ENCODE data around the gene ARHGDIA.

Gene ARHGDIA

GRCh38 chr17:81833921-81834830 lies 37.0 kb downstream of the ARHGDIA start:
- peaks cover 14% of the 10 kb centered on the region for H3K4me1 Mint-ChIP-seq
- H3K27ac Mint-ChIP-seq = peak overlapping the region; percentile 83
- H3K4me3 Mint-ChIP-seq = peak overlapping the region; percentile 84
- no peaks in the 10 kb centered on the region for H3K9me3 Mint-ChIP-seq
- no peaks in the 10 kb centered on the region for H3K27me3 Mint-ChIP-seq
- no peaks in the 10 kb centered on the region for H3K36me3 Mint-ChIP-seq

- Mint-ChIP-seq H3K36me3 (peaks cover 2% of the 10 kb centered on the region), H3K27ac (peak within 1 kb of the TSS; percentile 97), H3K4me3 (peak within 1 kb of the TSS; percentile 96), H3K4me1 (peaks cover 20% of the 10 kb centered on the region), H3K27me3 (no peaks in the 10 kb centered on the region), H3K9me3 (no peaks in the 10 kb centered on the region)
Measured at GRCh38 chr17:81833160-81833920, 37.8 kb downstream of the ARHGDIA start, which contains the start of gene MCRIP1. Gene MCRIP1, minus strand, starts transcription at chr17:81833291. Its CDS starts 8,785 bp downstream, at chr17:81824506.

DNA sequence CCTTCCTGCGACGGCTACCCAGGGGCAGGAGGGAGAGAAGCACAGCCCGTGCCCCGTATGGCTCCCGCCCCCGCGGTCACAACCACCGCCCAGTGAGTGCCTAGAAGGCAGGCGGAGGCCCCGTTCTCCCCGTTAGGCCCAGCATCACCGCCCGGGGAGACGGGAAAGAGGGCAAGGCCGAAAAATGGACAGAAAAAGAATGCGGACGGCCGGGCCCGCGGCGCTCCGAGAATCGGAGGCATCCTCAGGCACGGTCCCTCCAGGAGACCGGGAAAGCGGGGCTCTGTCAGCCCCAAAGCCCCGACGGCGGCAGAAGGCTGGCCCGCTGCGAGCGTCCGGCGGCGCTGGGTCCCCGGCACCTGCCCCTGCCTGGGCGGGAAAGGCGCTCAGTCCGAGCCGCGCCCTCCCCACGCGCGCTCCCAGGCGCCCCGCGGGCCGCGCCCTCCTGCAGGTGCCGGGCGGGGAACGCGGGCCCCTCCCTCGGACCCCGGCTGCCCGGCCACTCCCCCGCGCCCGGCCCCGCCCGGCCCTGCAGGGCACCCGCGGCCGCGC lies 38.5 kb downstream of the ARHGDIA start:
- Mint-ChIP-seq H3K27me3 (no peaks in the 10 kb centered on the region), H3K36me3 (peaks cover 2% of the 10 kb centered on the region), H3K4me3 (peak overlapping the region; percentile 96), H3K27ac (peak overlapping the region; percentile 97), H3K9me3 (no peaks in the 10 kb centered on the region), H3K4me1 (peaks cover 24% of the 10 kb centered on the region)

DNA sequence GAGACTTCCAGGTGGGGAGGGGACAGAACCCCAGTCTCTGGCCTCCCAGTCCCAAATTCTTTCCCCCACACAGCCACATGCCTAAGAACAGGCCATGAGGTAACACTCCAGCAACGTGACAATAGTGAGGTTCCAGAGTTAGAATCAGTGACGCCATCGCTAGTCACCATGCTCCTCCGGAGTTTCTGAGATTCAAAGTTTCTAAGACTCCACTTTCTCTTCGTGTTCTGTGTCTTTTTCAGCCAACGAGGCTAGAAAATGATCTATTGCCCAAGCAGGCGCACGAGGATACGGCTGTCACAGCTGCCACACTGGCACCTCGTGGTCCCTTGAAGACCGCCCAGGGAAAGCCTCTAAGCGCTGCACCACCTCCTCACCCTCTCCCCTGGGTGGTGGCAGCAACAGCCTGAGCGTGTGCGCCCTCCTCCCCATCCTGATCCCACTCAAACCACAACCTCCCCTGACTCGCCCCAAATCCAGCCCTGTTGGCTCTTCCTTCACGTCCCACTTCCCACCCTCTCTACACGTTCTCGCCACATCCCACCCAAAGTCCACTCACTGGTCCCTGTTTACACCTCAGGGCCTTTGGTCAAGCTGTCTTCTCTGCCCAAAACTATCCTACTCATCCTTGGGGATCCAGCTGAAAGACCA lies 39.1 kb downstream of the ARHGDIA start:
- peaks cover 24% of the 10 kb centered on the region for H3K4me1 Mint-ChIP-seq
- no peaks in the 10 kb centered on the region for H3K27me3 Mint-ChIP-seq
- H3K4me3 Mint-ChIP-seq = peak overlapping the region; percentile 96

GRCh38 chr17:81831563-81831956 lies 39.6 kb downstream of the ARHGDIA start:
- Mint-ChIP-seq H3K4me3 (peak overlapping the region; percentile 96), H3K27me3 (no peaks in the 10 kb centered on the region), H3K36me3 (peaks cover 2% of the 10 kb centered on the region)

More for the DNA sequence above, 39.1 kb downstream of the ARHGDIA start:
- Mint-ChIP-seq H3K9me3 (no peaks in the 10 kb centered on the region), H3K36me3 (peaks cover 2% of the 10 kb centered on the region), H3K27ac (peak overlapping the region; percentile 97)

GRCh38 chr17:81829858-81830257 lies 41.3 kb downstream of the ARHGDIA start:
- Mint-ChIP-seq H3K9me3 (no peaks in the 10 kb centered on the region), H3K27me3 (no peaks in the 10 kb centered on the region), H3K4me1 (peaks cover 29% of the 10 kb centered on the region), H3K27ac (no peak overlapping the region), H3K4me3 (no peak overlapping the region), H3K36me3 (peaks cover 2% of the 10 kb centered on the region)

More at GRCh38 chr17:81831563-81831956, 39.6 kb downstream of the ARHGDIA start:
- Mint-ChIP-seq H3K4me1 (peaks cover 24% of the 10 kb centered on the region), H3K9me3 (no peaks in the 10 kb centered on the region), H3K27ac (peak overlapping the region; percentile 97)

- Mint-ChIP-seq H3K27me3 (no peaks in the 10 kb centered on the region), H3K9me3 (no peaks in the 10 kb centered on the region), H3K4me1 (peaks cover 29% of the 10 kb centered on the region), H3K36me3 (peaks cover 2% of the 10 kb centered on the region), H3K27ac (no peak overlapping the region), H3K4me3 (no peak overlapping the region)
Measured at GRCh38 chr17:81828656-81829055, 42.5 kb downstream of the ARHGDIA start.

DNA sequence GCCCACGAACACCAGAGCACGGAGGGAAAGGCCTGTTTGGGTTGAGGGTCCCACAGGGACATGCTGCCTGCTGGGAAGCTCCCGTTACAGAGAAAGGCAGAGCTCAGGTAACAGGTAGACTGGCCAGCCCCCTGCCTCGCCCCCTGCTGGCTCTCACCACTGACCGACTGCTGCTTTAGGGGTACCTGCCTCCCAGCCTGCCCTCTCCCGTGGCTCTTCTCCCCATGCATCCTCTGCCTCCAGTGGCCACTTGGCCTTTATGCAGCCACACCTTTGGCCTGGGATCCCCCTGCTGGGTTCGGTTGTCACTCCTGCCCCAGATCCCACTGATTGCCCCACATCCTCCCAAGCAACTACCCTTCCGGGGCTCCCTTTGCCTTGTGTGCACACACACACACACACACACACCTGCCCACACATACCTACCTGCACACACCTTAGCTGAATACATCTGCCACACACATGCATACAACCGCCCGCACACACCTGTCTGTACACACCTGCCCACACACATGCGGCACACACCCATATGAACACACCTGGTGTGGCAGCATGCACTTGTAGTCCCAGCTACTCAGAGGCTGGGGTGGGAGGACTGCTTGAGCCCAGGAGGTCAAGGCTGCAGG lies 45.2 kb downstream of the ARHGDIA start:
- no peak overlapping the region for H3K4me3 Mint-ChIP-seq
- H3K36me3 Mint-ChIP-seq = peaks cover 2% of the 10 kb centered on the region
- no peak overlapping the region for H3K27ac Mint-ChIP-seq
- H3K9me3 Mint-ChIP-seq = no peaks in the 10 kb centered on the region
- no peaks in the 10 kb centered on the region for H3K27me3 Mint-ChIP-seq
- peaks cover 14% of the 10 kb centered on the region for H3K4me1 Mint-ChIP-seq

GRCh38 chr17:81824595-81824994 lies 46.5 kb downstream of the ARHGDIA start:
- H3K4me3 Mint-ChIP-seq = no peak overlapping the region

DNA sequence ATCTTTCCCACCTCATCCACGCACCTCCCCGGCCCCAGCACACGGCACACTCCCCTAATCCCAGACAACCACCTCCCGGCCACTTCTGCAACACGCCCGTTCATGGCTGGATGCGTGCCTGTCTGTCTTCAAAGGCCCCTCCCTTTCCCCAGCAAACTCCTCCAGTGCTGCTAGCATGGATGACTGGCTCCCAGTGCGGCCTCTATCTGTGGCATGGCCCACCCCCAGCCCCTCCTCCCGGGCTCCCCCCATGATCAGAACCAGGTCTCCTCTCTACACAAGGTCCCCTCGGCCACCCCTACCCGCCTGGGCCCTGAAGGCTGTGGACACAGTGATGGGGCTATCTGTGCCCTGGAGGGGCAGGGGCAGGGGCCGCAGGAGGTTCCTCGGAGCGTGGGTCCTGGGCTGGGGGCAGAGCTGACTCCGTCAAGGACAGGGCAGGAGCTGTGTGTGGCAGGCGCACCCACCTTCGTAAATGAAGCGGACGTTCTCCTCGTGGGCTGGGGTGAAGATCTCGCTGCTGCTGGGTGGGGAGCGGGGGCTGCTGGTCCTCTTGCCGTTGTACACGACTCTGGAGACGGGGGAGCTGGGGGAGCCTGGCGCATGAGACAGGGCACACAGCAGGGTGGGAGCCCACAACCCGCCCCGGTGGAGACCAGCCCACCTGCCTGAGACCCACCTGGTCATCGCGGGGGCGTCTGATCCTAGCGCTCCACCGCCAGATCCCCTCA lies 47.2 kb downstream of the ARHGDIA start:
- peaks cover 2% of the 10 kb centered on the region for H3K36me3 Mint-ChIP-seq
- H3K27me3 Mint-ChIP-seq = no peaks in the 10 kb centered on the region
- no peaks in the 10 kb centered on the region for H3K9me3 Mint-ChIP-seq
- H3K4me1 Mint-ChIP-seq = peaks cover 14% of the 10 kb centered on the region
- H3K27ac Mint-ChIP-seq = no peak overlapping the region
- H3K4me3 Mint-ChIP-seq = no peak overlapping the region

More at GRCh38 chr17:81824595-81824994, 46.5 kb downstream of the ARHGDIA start:
- H3K27me3 Mint-ChIP-seq = no peaks in the 10 kb centered on the region
- H3K4me1 Mint-ChIP-seq = peaks cover 14% of the 10 kb centered on the region
- peaks cover 2% of the 10 kb centered on the region for H3K36me3 Mint-ChIP-seq
- H3K9me3 Mint-ChIP-seq = no peaks in the 10 kb centered on the region
- H3K27ac Mint-ChIP-seq = no peak overlapping the region

- no peaks in the 10 kb centered on the region for H3K27me3 Mint-ChIP-seq
- no peak overlapping the region for H3K27ac Mint-ChIP-seq
Measured at GRCh38 chr17:81822996-81823819, 47.9 kb downstream of the ARHGDIA start.

GRCh38 chr17:81822312-81822637 lies 48.9 kb downstream of the ARHGDIA start:
- H3K36me3 Mint-ChIP-seq = no peaks in the 10 kb centered on the region
- no peak overlapping the region for H3K4me3 Mint-ChIP-seq
- no peak overlapping the region for H3K27ac Mint-ChIP-seq
- H3K9me3 Mint-ChIP-seq = no peaks in the 10 kb centered on the region
- no peaks in the 10 kb centered on the region for H3K27me3 Mint-ChIP-seq
- H3K4me1 Mint-ChIP-seq = peaks cover 4% of the 10 kb centered on the region

More at GRCh38 chr17:81822996-81823819, 47.9 kb downstream of the ARHGDIA start:
- Mint-ChIP-seq H3K9me3 (no peaks in the 10 kb centered on the region), H3K36me3 (no peaks in the 10 kb centered on the region), H3K4me3 (no peak overlapping the region), H3K4me1 (peaks cover 7% of the 10 kb centered on the region)

- Mint-ChIP-seq H3K27ac (no peak overlapping the region), H3K9me3 (no peaks in the 10 kb centered on the region), H3K27me3 (no peaks in the 10 kb centered on the region)
Measured at GRCh38 chr17:81821603-81822311, 49.4 kb downstream of the ARHGDIA start.

More at GRCh38 chr17:81821603-81822311, 49.4 kb downstream of the ARHGDIA start:
- Mint-ChIP-seq H3K4me1 (peaks cover 4% of the 10 kb centered on the region), H3K36me3 (no peaks in the 10 kb centered on the region), H3K4me3 (no peak overlapping the region)
